ENCODE results near the gene STX19. TPM values are rescaled to one million over a fixed set of nuclear protein-coding genes. Genes with fewer than 3 reads are reported as not detected.

STX19 gene
- total and polyA plus RNA-seq, 7 donors, result not detected

DNA sequence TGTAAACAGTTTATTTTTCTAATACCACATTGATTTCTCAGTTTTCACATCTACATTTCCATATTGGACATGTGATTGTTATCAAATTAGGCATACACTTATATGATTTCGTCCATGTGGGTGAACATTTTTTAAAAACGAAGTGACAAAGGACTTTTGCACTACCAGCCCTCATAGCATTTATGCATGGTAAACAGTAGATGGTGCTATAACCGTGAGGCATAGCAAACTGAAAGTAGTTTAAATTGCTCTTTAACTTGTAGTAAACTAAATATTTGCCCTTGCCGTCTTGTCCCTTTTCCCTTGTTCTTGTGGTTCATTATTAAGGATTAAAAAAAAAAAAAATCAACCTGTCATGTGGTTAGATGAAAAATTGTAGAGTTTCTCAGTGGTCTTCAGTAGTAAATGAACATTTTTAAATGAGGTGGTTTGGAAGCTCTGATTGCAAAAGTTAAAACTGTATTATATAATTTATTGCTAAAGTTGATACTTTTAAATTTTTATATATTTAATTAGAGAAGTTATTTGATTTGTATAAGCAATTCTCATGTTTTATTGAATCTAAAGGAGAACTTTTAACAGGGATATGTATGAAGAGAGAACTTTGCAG, 24.0 kb downstream of the STX19 start:
- intact Hi-C loops (cut with DNase I), result loop anchor here (5.0 kb wide), 1 partner anchor 63 kb away; no protein-coding TSS in a partner anchor
- H3K4me3 ChIP-seq, result peak overlapping the region; percentile 55
- no peak overlapping the region for H3K27ac ChIP-seq
- peaks cover 4% of the 10 kb centered on the region for H3K4me1 ChIP-seq
- DNase-seq (no peak), ATAC-seq (peak in 3 of 4 donors; percentile 56 to 83 (median 63))
- WGBS, 3 donors, result 1 to 2% (median 2%) methylated on average over 4 of the region's 4 CpGs
- no peaks in the 10 kb centered on the region for H3K9me3 ChIP-seq
- no peaks in the 10 kb centered on the region for H3K27me3 ChIP-seq (ENCODE audit: insufficient read depth in 3 of 3, low read length in 2 of 3)
- H3K36me3 ChIP-seq (ENCODE audit: insufficient read depth in 1 of 2, low read depth in 1 of 2), result no peaks in the 10 kb centered on the region
- TF ChIP-seq, protein P1, sequence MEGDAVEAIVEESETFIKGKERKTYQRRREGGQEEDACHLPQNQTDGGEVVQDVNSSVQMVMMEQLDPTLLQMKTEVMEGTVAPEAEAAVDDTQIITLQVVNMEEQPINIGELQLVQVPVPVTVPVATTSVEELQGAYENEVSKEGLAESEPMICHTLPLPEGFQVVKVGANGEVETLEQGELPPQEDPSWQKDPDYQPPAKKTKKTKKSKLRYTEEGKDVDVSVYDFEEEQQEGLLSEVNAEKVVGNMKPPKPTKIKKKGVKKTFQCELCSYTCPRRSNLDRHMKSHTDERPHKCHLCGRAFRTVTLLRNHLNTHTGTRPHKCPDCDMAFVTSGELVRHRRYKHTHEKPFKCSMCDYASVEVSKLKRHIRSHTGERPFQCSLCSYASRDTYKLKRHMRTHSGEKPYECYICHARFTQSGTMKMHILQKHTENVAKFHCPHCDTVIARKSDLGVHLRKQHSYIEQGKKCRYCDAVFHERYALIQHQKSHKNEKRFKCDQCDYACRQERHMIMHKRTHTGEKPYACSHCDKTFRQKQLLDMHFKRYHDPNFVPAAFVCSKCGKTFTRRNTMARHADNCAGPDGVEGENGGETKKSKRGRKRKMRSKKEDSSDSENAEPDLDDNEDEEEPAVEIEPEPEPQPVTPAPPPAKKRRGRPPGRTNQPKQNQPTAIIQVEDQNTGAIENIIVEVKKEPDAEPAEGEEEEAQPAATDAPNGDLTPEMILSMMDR (IDR thresholded peaks at IDR 0.05), result peak; percentile 74

DNA sequence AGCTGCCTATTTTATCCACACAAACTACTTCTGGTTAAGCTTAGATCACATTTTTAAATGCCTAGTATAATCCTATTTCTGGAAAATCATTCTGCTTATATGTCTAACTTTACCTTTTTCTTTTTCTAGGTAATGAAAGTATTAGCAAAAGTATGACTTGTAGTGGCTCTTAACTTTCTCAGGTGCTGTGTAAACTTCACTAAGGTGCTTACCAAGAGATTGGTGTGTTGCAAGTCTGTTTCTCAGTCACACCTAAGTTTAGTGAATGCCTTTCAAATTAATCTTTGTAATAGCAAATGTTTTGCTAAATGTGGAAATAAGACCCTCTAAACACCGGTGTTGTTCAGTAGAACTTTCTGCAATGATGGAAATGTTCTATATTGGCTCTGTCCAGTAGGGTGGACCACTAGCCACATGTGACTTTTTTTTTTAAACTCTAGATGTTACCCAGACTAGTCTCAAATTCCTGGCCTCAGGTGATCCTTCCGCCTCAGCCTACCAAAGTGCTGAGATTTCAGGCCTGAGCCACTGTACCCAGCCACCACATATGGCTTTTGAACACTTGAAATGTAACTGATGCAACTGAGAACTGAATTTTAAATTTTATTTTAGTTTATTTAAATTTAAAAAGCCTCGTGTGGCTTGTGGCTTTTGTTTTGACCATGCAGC, 26.4 kb downstream of the STX19 start:
- Histone ChIP-seq H3K9me3 (no peaks in the 10 kb centered on the region), H3K36me3 (ENCODE audit: insufficient read depth in 1 of 2, low read depth in 1 of 2) (no peaks in the 10 kb centered on the region), H3K4me3 (no peak overlapping the region), H3K4me1 (peaks cover 4% of the 10 kb centered on the region), H3K27ac (no peak overlapping the region), H3K27me3 (ENCODE audit: insufficient read depth in 3 of 3, low read length in 2 of 3) (no peaks in the 10 kb centered on the region)
- ATAC-seq, result no peak
- TF ChIP-seq, protein P1 (IDR thresholded peaks at IDR 0.05), result no peak
- DNase-seq, result no peak
- WGBS, 3 donors, result 87 to 94% (median 92%) methylated on average over 3 of the region's 3 CpGs
- intact Hi-C loops (cut with DNase I), result loop anchor here (5.0 kb wide), 1 partner anchor 65 kb away; no protein-coding TSS in a partner anchor

DNA sequence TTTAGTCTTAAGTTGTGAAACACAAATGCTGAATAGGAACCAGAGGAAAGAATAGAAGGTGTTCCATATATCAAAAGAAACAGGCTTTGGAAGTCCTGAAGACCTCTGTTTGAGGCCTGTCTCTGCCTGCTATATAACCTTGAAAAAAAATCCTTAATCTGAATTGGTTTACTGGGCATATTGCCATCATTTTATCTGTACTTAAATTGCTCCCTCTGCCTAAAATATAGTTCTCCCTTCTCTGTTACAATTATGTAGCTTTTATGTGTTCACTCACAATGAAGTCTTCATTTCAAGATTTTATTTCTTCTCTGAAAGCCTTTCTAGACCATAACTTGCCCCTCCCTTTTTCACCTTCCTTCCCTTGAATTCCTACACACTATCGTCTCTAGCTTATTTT, 27.2 kb downstream of the STX19 start:
- no peak overlapping the region for H3K4me3 ChIP-seq
- WGBS, 3 donors, result 75 to 84% (median 79%) methylated on average over 1 of the region's 1 CpG

DNA sequence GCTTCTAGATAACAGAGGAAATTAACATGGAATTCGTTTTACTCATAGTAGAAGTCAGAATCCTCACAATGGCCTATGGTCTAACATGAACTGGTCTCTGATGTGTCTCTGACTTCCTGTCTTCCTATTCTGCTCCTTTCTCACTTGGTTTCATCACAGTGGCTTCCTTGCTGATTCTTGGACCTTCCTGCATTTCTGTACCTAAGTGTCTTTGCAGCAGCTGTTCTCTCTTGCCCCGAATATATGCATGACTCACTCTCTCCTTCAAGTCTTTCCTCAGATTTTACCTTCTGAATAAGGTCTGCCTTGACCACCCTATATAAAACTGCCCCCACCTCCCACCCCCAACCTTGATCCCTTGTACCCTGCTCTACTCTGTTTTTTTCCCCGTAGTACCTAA, 34.3 kb downstream of the STX19 start:
- ATAC-seq, result no peak

More for the DNA sequence above, 27.2 kb downstream of the STX19 start:
- DNase-seq, result no peak
- Histone ChIP-seq H3K27ac (no peak overlapping the region), H3K4me1 (peaks cover 4% of the 10 kb centered on the region), H3K27me3 (ENCODE audit: insufficient read depth in 3 of 3, low read length in 2 of 3) (no peaks in the 10 kb centered on the region), H3K36me3 (ENCODE audit: insufficient read depth in 1 of 2, low read depth in 1 of 2) (no peaks in the 10 kb centered on the region), H3K9me3 (no peaks in the 10 kb centered on the region)
- TF ChIP-seq, protein P1 (IDR thresholded peaks at IDR 0.05), result no peak
- ATAC-seq, result no peak
- intact Hi-C loops (cut with DNase I), result loop anchor here (5.0 kb wide), 1 partner anchor 66 kb away; no protein-coding TSS in a partner anchor

More for the DNA sequence above, 34.3 kb downstream of the STX19 start:
- no peak for DNase-seq
- H3K9me3 ChIP-seq, result no peaks in the 10 kb centered on the region
- intact Hi-C loops (cut with DNase I), result no loop called here
- no peaks in the 10 kb centered on the region for H3K27me3 ChIP-seq (ENCODE audit: insufficient read depth in 3 of 3, low read length in 2 of 3)
- no peak overlapping the region for H3K27ac ChIP-seq
- no peaks in the 10 kb centered on the region for H3K36me3 ChIP-seq (ENCODE audit: insufficient read depth in 1 of 2, low read depth in 1 of 2)
- TF ChIP-seq, protein P1 (IDR thresholded peaks at IDR 0.05), result no peak
- H3K4me3 ChIP-seq, result no peak overlapping the region
- 78 to 89% (median 80%) methylated on average over 3 of the region's 3 CpGs for WGBS, 3 donors
- no peaks in the 10 kb centered on the region for H3K4me1 ChIP-seq

Data from psoas muscle (tissue), 8 donors.